SIG-M5 (cell line): ENCODE data around the gene ERAL1.

Source experiments
- DNase-seq: peaks from one replicate; lab custom pipeline; 2025; lab: John Stamatoyannopoulos, UW

Gene ERAL1

DNA sequence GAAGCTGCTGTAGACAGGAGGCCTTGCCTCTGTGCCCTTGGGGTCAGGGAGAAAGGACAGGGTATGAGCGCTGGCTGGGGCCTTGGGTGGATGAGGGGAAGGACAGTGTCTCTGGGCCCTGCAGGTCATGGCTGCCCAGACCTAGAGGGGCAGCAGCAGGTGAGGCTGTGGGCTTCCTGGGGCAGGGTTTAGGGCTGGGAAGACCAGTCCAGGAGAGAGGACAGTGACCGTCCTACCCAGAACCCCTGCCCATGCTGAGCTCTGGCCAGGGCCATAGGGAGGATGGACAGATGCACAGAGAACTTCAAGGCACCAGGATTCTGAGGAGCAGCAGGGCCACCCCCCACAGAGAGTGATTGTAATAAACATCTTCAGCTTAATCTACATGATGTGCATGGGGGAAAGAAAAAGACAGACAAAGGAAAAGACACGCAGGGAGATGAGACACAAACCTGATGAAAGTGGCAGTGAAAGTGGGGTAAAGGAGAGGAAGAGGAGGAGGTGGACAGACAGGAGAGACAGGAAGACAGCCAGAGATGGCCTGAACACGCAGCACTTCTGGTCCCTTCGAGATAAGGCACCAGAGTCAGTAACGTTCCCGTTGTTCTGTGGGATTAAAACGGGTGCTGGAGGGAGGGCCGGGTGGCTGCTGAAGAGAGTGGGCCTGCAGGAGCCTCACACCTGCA lies 25.2 kb downstream of the ERAL1 start:
- DNase-seq, result no peak

DNA sequence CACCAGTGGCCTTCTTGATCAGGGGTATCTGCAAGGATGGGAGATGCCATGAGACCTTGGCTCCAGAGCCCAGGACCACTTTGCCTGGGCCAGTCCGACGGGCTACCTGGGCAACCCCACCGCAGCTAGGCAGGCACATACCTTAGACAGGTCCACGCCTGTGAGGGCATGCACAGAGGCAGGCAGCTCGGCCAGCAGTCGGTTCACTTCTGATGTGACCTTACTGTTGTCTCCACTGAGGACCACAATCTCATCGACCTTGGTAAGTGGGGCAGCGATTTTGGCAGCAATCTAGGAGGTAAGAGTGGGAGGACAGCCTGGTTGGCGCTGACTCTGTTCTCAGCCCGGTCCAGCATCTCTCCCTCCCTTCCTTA lies 25.7 kb downstream of the ERAL1 start:
- no peak for DNase-seq

DNA sequence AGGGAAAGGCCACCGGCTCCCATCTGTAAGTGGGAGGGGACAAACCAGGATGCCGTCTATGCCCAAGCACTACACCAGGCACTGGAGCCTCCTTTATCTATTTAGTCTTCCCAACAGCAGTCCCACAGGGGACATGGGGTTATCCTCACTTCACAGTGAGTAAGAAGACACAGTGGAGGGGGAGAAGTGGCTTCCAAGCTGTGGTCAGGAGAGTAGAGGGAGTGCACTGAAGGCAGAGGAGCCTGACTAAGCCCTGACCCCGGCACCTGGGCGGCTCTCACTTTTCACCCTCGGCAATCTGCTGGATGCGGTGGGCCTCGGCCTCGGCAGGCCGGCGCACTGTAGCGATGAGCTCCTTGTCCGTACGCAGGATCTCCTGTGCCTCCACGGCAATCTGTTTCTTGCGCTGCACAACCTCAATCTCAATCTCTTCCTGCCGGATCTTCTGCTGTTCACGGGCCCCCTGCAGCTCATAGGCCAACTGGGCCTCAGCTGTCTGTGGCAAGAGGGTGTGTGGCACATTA lies 26.8 kb downstream of the ERAL1 start:
- no peak for DNase-seq

DNA sequence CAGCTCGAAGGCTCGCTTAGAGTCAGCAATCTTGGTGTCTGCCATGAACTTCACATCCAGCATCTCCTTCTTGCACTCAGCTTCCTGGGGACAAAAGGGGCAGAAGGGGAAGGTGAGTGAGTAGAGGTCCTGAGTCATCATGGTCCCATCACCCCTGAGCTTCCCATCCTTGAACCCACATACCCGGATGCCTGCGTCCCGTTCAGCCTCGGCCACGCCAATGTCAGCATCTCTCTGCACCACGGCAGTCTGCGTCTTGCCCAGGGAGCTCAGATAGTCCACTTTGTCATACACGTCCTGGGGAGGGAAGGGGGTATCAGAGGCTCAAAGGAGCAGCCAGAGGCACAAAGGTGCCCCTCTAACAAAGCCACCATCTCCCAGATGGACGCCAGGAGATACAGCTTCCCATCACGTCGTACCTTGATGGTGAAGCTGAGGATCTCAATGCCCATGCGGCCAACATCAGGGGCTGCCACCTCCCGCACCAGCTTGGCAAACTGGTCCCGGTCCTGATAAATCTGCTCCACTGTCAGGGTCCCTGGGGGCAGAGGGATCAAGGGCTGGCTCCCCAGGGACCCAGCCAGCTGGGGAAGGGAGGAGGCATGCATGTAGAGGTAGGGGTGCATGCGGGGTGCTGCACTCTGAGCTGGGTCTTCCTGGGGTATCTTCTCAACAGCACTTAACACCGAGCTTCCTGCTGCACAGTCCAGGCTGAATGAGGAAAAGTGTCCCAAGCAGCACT lies 27.5 kb downstream of the ERAL1 start:
- no peak for DNase-seq

DNA sequence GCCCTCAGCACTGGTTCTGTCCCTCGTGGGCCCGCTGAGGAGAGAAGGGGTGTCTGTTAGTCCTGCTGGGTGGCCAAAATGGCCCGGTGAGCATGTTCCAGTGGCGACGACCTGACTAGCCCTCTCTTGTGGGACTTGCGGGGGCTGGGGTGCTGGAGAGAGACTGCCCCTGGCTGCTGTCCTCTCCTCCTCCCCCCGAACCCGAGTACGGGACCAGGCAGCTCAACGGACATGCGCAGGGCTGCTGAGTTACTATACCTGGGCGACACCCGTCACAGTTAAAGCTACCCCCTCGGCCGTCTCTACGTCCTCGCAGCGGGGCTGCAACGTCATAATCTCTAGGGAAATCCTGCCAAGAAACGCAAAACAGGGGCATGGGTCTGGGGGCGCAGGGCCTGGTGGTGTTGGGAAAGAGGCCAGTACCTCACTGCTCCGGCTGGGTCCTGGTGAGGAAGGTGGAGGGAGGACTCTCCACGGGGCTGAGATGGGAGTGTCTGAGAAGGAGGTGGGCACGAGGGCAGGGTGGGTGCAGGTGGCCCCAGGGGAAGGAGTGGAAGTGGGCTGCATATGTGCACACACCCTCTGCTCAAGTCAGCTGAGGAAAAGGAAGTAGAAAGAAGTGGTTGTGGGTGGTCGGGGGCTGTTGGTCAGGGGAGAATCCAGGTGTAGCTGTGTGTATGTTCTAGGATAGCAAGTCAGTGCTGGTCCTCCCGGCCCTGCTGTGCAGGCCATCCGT lies 29.3 kb downstream of the ERAL1 start:
- no peak for DNase-seq

DNA sequence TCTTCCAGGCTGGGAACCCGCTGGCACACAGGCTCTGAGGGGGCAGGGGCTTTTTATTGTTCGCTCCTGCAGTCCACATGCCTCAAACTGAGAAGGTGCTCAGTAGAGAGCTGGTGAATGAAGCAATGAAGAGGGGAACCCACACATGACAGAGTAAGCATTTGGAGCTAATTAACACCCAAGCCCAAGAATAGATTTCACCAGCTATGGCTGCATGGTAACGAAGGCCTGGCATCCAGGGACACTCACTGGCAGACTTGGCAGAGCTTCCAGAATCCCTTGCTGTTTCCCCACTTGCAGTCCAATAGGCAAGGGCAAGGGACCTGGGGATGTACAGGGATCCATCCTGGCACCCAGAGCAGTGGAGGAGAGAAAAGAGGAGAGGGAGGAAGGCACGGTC lies 30.5 kb downstream of the ERAL1 start:
- no peak for DNase-seq

DNA sequence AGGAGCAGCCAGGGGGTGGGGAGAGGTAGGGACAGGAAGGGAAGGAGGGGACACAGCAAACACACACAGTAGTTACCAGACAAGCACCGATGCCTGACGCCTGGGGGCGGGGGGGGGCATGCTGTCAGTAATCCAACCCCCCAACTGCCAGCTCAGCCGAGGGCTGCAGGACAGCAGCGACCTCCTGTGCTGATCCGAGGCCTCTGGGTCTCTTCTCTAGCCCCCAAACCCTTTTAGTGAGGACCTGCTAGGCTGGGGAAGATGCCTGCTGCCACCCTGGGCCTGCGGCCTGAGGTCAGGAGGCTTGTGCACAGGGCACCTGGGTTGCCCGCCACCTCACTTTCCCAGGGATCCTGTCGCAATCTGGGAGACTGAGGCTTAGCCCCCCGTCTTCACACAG lies 31.1 kb downstream of the ERAL1 start:
- no peak for DNase-seq

DNA sequence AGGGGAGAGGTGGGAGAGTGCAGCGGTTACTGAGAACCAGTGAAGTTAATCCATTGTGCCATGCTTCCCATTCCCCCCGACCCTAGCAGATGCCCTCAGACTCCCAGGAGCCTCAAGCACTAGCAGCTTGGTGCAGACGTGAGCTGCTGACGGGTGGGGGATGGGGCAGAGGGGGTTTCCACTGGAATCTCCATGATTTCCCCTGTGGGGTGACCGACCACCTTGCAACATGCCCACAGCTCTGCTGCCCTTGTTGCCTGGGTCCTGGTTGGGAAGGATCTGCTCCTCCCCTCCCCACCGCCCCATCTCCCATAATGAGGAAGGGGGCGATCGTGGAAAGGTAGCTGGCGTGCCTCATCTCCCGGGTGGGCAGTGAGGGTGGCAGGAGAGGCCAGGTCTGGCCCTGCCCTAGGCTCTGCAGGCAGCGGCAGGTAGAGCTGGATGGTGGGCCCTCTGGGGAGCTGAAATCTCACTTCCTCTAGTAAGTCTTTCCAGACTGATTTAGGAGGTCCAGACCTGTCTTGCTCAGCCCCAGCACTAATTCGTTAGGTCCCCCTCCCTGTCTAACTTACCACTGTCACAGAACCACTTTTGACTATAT lies 33.2 kb downstream of the ERAL1 start:
- DNase-seq, result no peak

DNA sequence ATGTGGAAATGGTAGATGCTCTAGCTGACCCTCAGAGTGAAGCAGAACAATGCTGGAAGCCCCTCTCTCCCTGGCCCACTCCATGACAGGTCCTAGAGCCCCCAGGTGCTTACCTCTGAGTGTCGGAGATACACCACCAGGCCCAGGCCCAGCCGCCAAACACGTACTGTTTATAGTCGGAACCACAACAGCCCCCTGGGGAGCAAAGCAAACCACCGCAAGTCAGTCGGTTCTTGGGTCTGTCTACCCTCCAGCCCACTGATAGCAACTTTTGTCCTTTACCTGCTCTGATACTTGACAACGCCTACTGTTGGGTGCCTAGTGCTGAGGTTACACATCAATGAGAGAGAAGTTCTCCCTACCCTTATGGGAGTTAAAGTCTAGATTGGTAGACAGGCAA lies 34.0 kb downstream of the ERAL1 start:
- no peak for DNase-seq

DNA sequence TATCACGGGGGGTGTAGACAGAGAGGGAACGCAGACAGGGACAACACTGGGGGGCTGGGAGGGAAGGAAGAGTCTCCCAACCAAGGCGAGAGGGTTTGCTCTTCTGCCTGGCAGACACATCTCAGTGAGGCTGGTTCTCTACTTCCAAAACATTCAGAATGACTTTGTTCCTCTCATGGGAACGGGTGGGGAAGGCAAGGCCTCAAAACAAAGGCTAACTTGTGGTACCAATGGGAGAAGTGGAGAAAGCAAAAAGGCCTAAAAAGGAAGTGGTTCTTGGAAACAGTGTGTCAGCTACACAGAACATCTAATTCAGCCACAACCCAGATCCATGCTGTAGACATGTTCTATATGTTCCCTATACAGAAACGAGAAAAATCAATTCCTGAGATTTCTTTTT lies 35.2 kb downstream of the ERAL1 start:
- no peak for DNase-seq

DNA sequence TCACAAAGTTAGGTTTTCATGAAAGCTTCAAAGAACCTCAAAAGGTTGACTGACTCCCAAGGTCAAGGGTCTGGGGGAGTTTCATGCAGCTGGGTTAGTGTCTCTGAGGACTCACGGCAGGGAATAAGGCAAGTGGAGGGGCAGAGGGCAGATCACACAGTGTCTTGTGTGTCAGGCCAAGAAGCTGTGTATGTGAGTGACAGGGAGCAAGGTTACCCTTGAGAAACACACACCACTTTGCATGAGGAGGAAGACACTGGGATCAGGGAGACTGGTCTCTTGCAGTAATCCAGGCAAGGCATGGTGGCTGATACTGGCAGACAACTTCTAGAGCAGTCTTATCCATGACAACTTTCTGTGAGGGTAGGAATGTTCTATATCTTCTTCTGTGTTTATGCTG lies 36.4 kb downstream of the ERAL1 start:
- DNase-seq, result no peak

DNA sequence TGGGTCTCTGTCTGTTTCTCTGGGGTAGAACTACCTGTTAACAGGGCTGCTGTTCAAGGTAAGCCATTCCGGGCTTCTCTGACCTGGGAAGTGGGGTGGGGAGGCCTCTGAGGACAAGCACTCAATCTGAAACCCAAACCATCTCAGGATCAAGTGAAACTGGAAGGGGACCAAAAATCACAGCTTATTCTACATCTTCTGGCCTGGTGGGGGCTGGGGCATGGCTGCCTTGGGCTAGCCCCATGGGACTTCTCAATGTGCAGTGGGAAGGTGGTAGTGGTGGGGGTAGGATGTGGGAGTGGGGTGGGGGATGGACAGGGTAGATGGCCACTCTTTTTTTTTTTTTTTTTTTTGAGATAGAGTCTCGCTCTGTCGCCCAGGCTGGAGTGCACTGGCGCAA lies 37.2 kb downstream of the ERAL1 start:
- DNase-seq, result no peak

DNA sequence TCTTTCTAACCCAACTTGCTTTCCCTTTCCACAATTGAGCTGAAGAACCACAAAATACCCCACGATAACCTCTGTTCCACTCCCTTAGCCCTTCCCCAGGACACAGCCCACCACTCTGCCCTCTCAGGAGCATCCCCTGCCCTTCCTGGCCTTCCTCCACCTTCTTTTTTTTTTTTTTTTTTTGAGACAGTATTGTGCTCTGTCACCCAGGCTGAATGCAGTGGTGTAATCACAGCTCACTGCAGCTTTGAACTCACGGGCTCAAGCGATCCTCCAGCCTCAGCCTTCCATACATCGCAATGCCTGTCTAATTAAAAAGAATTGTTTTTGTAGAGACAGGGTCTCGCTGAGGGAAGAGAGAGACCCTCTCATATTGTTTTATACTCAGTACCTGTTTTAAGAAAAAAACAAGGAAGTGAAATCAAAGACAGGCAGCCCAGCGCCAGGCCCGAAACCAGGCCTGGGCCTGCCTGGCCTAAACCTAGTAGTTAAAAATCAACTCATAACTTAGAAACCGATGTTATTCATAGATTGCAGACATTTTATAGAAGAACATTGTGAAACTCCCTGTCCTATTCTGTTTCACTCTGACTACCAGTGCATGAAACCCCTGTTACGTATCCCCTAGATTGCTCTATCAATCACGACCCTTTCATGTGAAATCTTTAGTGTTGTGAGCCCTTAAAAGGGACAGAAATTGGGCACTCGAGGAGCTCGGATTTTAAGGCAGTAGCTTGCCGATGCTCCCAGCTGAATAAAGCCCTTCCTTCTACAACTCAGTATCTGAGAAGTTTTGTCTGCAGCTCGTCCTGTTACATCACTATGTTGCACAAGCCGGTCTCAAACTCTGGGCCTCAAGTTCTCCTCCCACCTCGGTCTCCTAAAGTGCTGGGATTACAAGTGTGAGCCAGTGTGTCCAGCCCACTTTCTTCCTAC lies 38.7 kb downstream of the ERAL1 start:
- peak; percentile 58 for DNase-seq

DNA sequence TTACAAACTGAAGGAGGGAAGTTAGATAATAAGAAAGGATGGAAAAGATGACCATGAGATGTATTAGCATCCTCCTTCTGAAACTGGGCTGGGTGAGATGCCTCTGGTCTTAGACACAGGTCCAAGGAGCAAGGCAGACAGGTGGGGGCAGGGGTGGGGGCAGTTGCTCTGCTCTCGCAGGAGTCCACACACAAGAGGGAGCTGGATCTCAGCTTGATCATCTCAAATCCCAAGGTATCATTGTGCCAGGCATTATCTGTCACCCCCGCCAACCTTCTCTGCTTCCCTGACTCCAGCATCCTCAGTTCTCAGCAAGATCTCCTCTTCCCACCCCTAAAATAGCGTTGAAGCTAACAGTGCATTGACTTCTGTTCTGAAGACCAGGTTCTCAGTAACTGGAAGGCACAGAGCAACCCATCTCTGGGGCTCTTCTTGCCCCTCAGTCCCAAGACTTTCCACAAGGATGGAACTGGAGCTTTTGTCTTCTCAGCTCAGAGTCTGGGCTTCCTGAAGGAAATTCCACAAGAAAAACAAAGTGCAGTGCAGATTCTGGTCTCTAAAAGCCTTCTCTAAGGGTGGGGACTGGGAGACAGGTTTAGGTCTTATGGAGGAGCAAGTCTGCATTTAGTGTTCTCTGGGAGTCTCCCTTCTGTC lies 41.1 kb downstream of the ERAL1 start:
- no peak for DNase-seq

DNA sequence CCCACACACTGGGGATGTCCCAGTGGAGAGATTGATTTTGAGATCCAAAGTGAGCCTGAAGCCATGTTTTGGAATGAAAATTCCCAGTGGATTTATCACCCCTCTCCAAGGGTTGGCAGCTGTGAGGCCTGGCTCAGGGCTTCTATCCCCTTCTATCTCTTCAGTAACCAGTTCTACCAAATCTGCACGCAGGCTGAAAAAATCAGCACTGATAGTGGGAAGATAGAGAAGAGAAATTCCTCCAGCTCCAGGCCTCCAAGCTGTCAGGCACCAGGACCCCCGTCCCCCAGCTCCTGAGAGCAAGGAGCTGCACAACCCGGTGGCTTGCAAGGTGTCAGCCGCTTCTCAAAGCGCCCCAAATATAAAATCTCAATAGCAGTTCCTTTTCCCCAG lies 41.7 kb downstream of the ERAL1 start:
- DNase-seq, result no peak

DNA sequence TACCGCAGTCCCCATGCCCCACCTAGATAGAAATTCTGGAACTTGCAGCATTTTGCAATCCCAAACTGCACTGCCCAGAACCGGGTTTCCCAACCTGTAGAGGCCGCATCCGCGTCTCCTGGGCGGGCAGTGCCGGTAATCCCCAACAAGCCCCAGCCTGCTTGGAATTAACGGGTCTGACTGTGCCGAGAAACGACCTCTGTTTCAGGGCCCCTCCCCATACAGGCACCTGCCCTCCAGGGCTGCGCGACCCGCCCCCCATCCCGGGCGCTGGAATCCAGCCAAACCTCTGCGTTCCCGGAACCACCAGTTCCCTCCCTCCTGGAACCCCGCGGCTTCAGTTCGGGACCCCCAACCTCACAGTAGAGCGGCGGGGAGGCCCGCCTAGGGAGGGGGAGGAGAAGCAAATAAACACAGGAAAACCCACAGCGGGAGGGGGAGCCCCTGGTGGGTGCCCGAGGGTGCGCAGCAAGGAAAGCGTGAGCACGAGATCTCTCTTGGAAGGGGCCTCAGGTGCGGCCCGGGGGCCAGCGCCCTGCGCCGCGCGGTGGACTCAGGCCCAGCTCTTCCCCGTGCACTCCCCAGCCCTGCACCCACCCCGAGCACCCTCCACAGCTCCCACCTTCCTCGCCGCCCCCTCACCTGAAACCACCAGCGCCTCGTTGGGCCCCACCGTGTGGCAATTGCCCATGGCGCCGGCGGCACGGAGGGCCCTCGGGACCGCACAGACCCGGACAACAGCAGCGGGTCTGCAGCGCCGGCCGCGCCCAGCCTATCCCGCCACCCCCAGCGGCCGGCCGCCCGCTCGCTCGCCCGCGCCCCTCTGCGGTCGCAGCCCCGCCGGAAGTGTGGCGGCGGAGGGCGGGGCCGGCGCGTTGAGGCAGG lies 42.3 kb downstream of the ERAL1 start, which contains the start of gene FLOT2:
Gene FLOT2 (minus strand): TSS at position 850 of the 885 bp plus-strand sequence. CDS start 159 bp downstream, at position 691.
- no peak for DNase-seq

DNA sequence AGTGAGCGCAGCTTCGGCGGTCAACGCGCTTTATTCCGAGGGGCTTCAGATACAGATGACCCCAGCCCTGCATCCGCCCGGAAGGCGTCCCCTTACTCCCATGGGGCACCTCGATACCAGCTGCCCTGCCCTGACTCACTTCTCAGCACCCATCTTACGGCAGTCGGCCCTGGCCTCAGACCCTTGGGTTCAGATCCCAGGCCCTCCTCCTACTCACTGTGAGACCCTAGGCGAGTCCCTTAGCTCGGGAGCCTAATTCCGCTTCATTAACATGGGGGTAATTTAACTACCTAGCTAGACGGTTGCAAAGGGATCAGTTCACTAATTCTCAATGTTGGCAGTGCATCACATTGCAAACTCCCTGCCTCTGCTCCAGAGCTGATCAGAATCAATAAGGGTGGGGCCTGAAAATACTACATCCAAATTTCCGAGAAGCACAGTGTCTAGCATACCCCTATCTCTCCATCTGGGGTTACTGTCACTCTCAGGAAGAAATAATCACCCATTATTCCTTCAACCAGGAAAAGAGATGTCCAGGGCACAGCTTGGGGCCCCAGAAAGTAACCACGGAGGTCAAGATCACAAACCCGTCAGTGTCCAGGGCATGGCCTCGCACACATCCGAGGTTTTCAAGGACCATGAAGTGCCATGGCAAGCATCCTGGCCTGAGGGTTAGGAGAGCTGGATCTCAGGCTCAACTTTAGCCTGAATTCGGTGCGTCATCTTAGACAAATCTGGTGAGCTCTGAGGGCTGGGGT lies 43.1 kb downstream of the ERAL1 start:
- DNase-seq, result no peak

DNA sequence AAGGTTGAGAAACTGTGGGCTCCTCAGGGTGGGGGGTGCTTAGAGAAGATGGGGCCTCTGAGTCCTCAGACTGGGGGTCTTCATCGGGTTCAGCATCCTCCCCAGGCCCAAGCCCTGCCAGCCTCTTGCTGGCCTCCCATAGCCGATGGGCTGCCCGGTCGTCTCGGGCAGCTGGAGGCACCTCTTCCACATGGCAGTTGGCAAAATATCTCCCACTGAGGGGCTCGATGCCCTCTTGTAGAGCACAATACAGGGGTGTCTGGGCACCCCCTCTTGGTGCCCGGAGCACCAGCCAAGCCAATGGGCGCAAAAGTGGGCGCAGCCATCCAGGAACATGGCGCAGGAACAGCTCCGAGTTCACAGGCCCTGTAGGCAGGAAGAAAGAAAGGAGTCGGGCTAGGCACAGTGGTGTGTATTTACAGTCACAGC lies 43.7 kb downstream of the ERAL1 start:
- no peak for DNase-seq

DNA sequence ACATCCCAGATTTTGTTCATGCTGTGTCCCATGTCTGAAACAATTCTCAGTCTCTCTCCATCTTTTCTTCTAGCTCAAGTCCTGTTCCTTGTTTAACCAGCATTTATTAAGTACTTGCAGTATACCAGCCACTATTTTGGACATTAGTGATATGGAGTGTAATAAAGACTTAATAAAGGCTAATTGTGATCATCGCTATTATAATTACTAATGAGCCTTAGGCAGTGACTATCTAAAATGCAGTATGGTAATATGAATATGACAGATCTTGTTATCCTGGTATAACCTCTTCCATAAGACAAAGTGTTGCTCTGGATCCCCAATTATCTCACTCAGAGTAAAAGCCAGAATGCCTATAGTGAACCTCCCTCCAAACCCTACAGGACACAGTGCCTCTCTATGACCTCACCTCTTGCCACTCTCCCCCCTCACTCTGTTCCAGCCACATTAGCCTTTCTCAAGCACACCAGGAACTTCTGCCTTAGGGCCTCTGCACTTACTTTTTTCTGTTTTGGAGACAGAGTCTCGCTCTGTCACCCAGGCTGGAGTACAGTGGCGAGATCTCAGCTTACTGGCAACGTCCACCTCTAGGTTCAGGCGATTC lies 44.5 kb downstream of the ERAL1 start:
- DNase-seq, result no peak
